NT2/D1 (cell line): ENCODE data around the gene IL17A.
"Not testable (repeated sequence)": the region's sequence is repeated elsewhere in the genome, so short reads cannot be mapped to it uniquely, and the experiment has no call there.

Source experiments
- SUZ12 ChIP-seq: IDR thresholded peaks from 2 replicates; pipeline ENCODE4 v1.6.1; 2011; ENCODE audit not compliant: insufficient read length, insufficient read depth; ENCODE audit errors: extremely low read depth
- YY1 ChIP-seq: IDR thresholded peaks from 2 replicates; pipeline ENCODE4 v1.6.1; 2011; ENCODE audit not compliant: insufficient read length, insufficient read depth
- ZNF274 ChIP-seq: IDR thresholded peaks from 2 replicates; pipeline ENCODE4 v1.6.1; 2011; ENCODE audit warnings: mild to moderate bottlenecking, low read depth, low read length

- TF ChIP-seq ZNF274, YY1, SUZ12: not testable (repeated sequence)
Observed at GRCh38 chr6:52200088-52200487, 13.9 kb downstream of the IL17A start.
